Endothelial cell of umbilical vein (primary cell): Measurements from ENCODE around the gene ANGPTL1.

Experiments
- CTCF ChIP-seq, 2 donors: IDR thresholded peaks; 1 replicate in 1 of 2; 2 replicates in 1 of 2; pipeline ENCODE4 v1.5.1; 2011; ENCODE audit warnings: low read length in 2 of 2, mild to moderate bottlenecking in 2 of 2, moderate library complexity in 2 of 2, control low read depth in 1 of 2, inconsistent platforms in 1 of 2, low read depth in 1 of 2; ENCODE audit not compliant: insufficient read depth in 1 of 2; ENCODE audit errors: extremely low read depth in 1 of 2
- JUN ChIP-seq: IDR thresholded peaks from 2 replicates; pipeline ENCODE4 v1.6.1; 2011; ENCODE audit warnings: borderline replicate concordance, low read depth; ENCODE audit not compliant: insufficient read length, insufficient read depth
- MYC ChIP-seq: IDR thresholded peaks from one replicate; pipeline ENCODE4 v1.6.1; 2011; ENCODE audit warnings: mild to moderate bottlenecking, low read depth, low read length
- POLR2AphosphoS5 ChIP-seq: IDR thresholded peaks from 2 replicates; pipeline ENCODE4 v1.6.1; 2012; ENCODE audit warnings: low read depth, mild to moderate bottlenecking, control low read depth, low read length, moderate library complexity; ENCODE audit not compliant: insufficient read depth

- no peak for TF ChIP-seq POLR2AphosphoS5
- TF ChIP-seq JUN, result no peak
- TF ChIP-seq MYC, result no peak
- TF ChIP-seq CTCF (IDR thresholded peaks at IDR 0.05; ENCODE audit: extremely low read depth in 1 of 2, insufficient read depth in 1 of 2, low read depth in 1 of 2, low read length in 2 of 2), result no peak
Observed at GRCh38 chr1:178908358-178908757, 37.5 kb upstream of the ANGPTL1 start.
